Spleen (tissue), 11 donors: ENCODE results near the gene IL19. TPM values are rescaled to one million over a fixed set of nuclear protein-coding genes. Genes with fewer than 3 reads are reported as not detected.

Experiments used
- DNase-seq: peaks from one replicate; pipeline ENCODE4 v3.0.0-alpha.2; 2020
- H3K27ac ChIP-seq, 8 donors: fragments of 200-600 bp; sonication (generic) in 7 of 8; 1 replicate in 4 of 8; 2 replicates in 4 of 8; pipeline versions ENCODE4 v1.5.0 to v1.8.0; 2016 to 2021; ENCODE audit warnings: inconsistent platforms in 4 of 8, mild to moderate bottlenecking in 4 of 8, moderate library complexity in 1 of 8
- H3K27me3 ChIP-seq, 7 donors: fragments of 200-600 bp; sonication (generic) in 6 of 7; replicated peaks in 1 of 7; 1 replicate in 4 of 7; 2 replicates in 3 of 7; pipeline versions ENCODE4 v1.5.0 to v1.8.0; 2016 to 2021; ENCODE audit warnings: inconsistent platforms in 3 of 7, mild to moderate bottlenecking in 1 of 7
- H3K36me3 ChIP-seq, 6 donors: fragments of 200-600 bp; sonication (generic) in 5 of 6; 1 replicate in 4 of 6; 2 replicates in 2 of 6; pipeline versions ENCODE4 v1.5.0 to v1.8.0; 2016 to 2021; ENCODE audit warnings: inconsistent platforms in 2 of 6
- H3K4me1 ChIP-seq, 6 donors: fragments of 200-600 bp; sonication (generic) in 5 of 6; 1 replicate in 3 of 6; 2 replicates in 3 of 6; pipeline versions ENCODE4 v1.5.0 to v1.8.0; 2016 to 2021; ENCODE audit warnings: inconsistent platforms in 3 of 6
- H3K4me3 ChIP-seq, 8 donors: fragments of 200-600 bp; sonication (generic) in 7 of 8; 1 replicate in 4 of 8; 2 replicates in 4 of 8; pipeline versions ENCODE4 v1.5.0 to v1.8.0; 2016 to 2021; ENCODE audit warnings: inconsistent platforms in 4 of 8, mild to moderate bottlenecking in 4 of 8, moderate library complexity in 2 of 8
- H3K9me3 ChIP-seq, 8 donors: fragments of 200-600 bp; sonication (generic) in 7 of 8; 1 replicate in 4 of 8; 2 replicates in 4 of 8; pipeline versions ENCODE4 v1.5.0 to v1.8.0; 2016 to 2021; ENCODE audit warnings: inconsistent platforms in 4 of 8
- CTCF ChIP-seq, 11 experiments: fragments of 200-600 bp in 7 of 11; fragments of 450-650 bp in 4 of 11; sonication (generic) in 4 of 11; IDR thresholded peaks in 8 of 11; conservative IDR thresholded peaks in 3 of 11; 1 replicate in 7 of 11; 2 replicates in 4 of 11; pipeline versions ENCODE4 v1.4.0 to v1.8.0; 2016 to 2021; ENCODE audit warnings: antibody characterized with exemption in 11 of 11, inconsistent platforms in 4 of 11, mild to moderate bottlenecking in 1 of 11
- POLR2A ChIP-seq, 3 donors: fragments of 450-650 bp; IDR thresholded peaks; one replicate each; pipeline ENCODE4 v1.5.1; 2017; ENCODE audit warnings: antibody characterized with exemption in 3 of 3, mild to moderate bottlenecking in 1 of 3
- POLR2AphosphoS5 ChIP-seq, 3 donors: sonication (generic); formaldehyde crosslinking; IDR thresholded peaks; one replicate each; pipeline ENCODE4 v1.5.1; 2017; ENCODE audit warnings: antibody characterized with exemption in 3 of 3
- WGBS, 5 donors: extraction: QIAGEN DNeasy Blood & Tissue Kit in 3 of 5; methylation state at CpG; one replicate each; pipeline versions ENCODE4 v1.1.5 to v1.1.7; 2013 to 2018; 5-methylcytosine and 5-hydroxymethylcytosine counted together
- intact Hi-C: fragments of 100-400 bp; cut with DNase I; formaldehyde crosslinking; loops from one replicate; pipeline ENCODE4 v1.15.0; 2023; ENCODE audit warnings: low total_unique reads
- polyA plus RNA-seq, 3 donors: library from polyadenylated mRNA; stranded (reverse); fragments of 200-250 nt; gene quantifications; one replicate each; pipeline ENCODE4 v1.2.1, GENCODE V29; 2013
- total RNA-seq, 7 donors: library from RNA; depleted of rRNA in 3 of 7; stranded (reverse); fragments of >200 nt in 3 of 7; fragmentation: NEBNext Ultra II Directional in 4 of 7; extraction: Animal tissue kit (Norgen Biotek cat#: 25700) in 4 of 7; gene quantifications; one replicate each; pipeline versions ENCODE4 v1.1.0 to v1.2.1, GENCODE V29; 2016 to 2021
- donor health status: healthy with polysubstance abuse.
- donor health status: DM: no; HTN: no; CAD: no; lungs with moderate emphysema.
- donor health status: DM: no; HTN: no; CAD: no.
- donor health status: Bipolar disorder and iron deficiency.
- donor health status: healthy.
- donor health status: DM: no; HTN: no; CAD: no.
- donor health status: DM: yes; HTN: yes; CAD: no.

Gene IL19
- total and polyA plus RNA-seq, 10 donors = 0.09 to 2.2 (median 0.12) TPM; not detected in 7

GRCh38 chr1:206873603-206874188 lies 103.1 kb downstream of the IL19 start:
- WGBS, 5 donors = 75 to 90% (median 85%) methylated on average over 3 of the region's 3 CpGs
- TF ChIP-seq CTCF (IDR thresholded peaks at IDR 0.05 in 8 of 11, conservative IDR thresholded peaks at IDR 0.05 in 3 of 11) = no peak
- intact Hi-C loops = no loop called here
- H3K4me1 ChIP-seq = no peaks in the 10 kb centered on the region
- H3K4me3 ChIP-seq = no peak overlapping the region
- H3K9me3 ChIP-seq = peaks cover 3 to 39% (median 25%) of the 10 kb centered on the region in 8 donors
- H3K36me3 ChIP-seq = no peaks in the 10 kb centered on the region
- H3K27ac ChIP-seq = no peak overlapping the region
- H3K27me3 ChIP-seq = no peaks in the 10 kb centered on the region
- no peak for DNase-seq

DNA sequence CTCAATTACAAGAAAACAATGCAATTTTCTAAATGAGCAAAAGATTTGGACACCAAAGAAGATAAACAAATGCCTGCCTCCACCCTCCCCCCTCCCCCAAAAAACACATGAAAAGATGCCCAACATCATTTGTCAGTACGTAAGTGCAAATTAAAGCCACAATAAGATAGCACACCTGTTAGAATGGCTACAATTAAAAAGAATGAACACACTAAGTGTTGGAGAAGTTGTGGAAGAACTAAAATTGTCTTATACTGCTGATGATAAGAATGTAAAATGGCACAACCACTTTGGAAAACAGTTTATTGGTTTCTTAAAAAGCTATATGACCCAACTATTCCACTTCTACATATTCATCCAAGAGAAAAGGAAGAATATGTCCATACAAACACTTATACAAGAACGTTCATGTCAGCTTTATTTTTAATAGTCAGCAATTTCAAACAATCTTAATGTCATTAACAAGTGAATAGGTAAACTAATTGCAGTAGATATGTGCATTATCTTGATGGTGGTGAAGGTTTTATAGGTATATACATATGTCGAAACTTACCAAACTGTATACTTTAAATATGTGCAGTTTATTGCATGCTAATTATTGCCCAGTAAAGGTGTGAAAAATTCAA lies 105.3 kb downstream of the IL19 start:
- DNase-seq = no peak
- Histone ChIP-seq H3K27ac (no peak overlapping the region), H3K4me3 (no peak overlapping the region), H3K27me3 (no peaks in the 10 kb centered on the region), H3K36me3 (no peaks in the 10 kb centered on the region), H3K4me1 (no peaks in the 10 kb centered on the region), H3K9me3 (peaks cover 3 to 45% (median 34%) of the 10 kb centered on the region in 8 donors)
- 82 to 91% (median 85%) methylated on average over 3 of the region's 3 CpGs for WGBS, 5 donors
- intact Hi-C loops = no loop called here
- no peak for TF ChIP-seq POLR2AphosphoS5 (IDR thresholded peaks at IDR 0.05)
- no peak for TF ChIP-seq CTCF (IDR thresholded peaks at IDR 0.05 in 8 of 11, conservative IDR thresholded peaks at IDR 0.05 in 3 of 11)
- TF ChIP-seq POLR2A (IDR thresholded peaks at IDR 0.05) = no peak

GRCh38 chr1:206878456-206878855 lies 107.9 kb downstream of the IL19 start:
- intact Hi-C loops = no loop called here
- no peak for TF ChIP-seq POLR2A (IDR thresholded peaks at IDR 0.05)
- no peak for TF ChIP-seq POLR2AphosphoS5 (IDR thresholded peaks at IDR 0.05)
- no peak for TF ChIP-seq CTCF (IDR thresholded peaks at IDR 0.05 in 8 of 11, conservative IDR thresholded peaks at IDR 0.05 in 3 of 11)
- no peak for DNase-seq
- Histone ChIP-seq H3K27me3 (no peaks in the 10 kb centered on the region), H3K4me3 (no peak overlapping the region), H3K27ac (no peak overlapping the region), H3K9me3 (peaks cover 3 to 39% (median 34%) of the 10 kb centered on the region in 8 donors), H3K4me1 (no peaks in the 10 kb centered on the region), H3K36me3 (no peaks in the 10 kb centered on the region)

GRCh38 chr1:206880314-206880713 lies 109.7 kb downstream of the IL19 start:
- Histone ChIP-seq H3K4me1 (no peaks in the 10 kb centered on the region), H3K27me3 (no peaks in the 10 kb centered on the region), H3K9me3 (peaks cover 3 to 39% (median 33%) of the 10 kb centered on the region in 8 donors), H3K36me3 (no peaks in the 10 kb centered on the region), H3K27ac (no peak overlapping the region), H3K4me3 (no peak overlapping the region)
- intact Hi-C loops = no loop called here
- no peak for DNase-seq
- TF ChIP-seq POLR2AphosphoS5 (IDR thresholded peaks at IDR 0.05) = no peak
- TF ChIP-seq POLR2A (IDR thresholded peaks at IDR 0.05) = no peak
- no peak for TF ChIP-seq CTCF (IDR thresholded peaks at IDR 0.05 in 8 of 11, conservative IDR thresholded peaks at IDR 0.05 in 3 of 11)
- WGBS, 5 donors = 65 to 84% (median 74%) methylated on average over 3 of the region's 3 CpGs
